ENCODE data around the gene ZNF195.
"Not testable (repeated sequence)": the region's sequence is repeated elsewhere in the genome, so short reads cannot be mapped to it uniquely, and the experiment has no call there.

GRCh38 chr11:3328503-3328902, 50.4 kb downstream of the ZNF195 start:
- TF ChIP-seq CTCF, POLR2AphosphoS5, POLR2A (IDR thresholded peaks at IDR 0.05): not testable (repeated sequence)
